PC-3 (cell line): Measurements from ENCODE around the gene DNM3.

Experiments used
- CTCF ChIP-seq: fragments of 300-600 bp; sonication (generic); conservative IDR thresholded peaks from 2 replicates; pipeline ENCODE4 v1.5.1; 2017; ENCODE audit warnings: antibody characterized with exemption, low read depth, mild to moderate bottlenecking, low read length
- EZH2phosphoT487 ChIP-seq: fragments of 300-600 bp; sonication (generic); IDR thresholded peaks from 2 replicates; pipeline ENCODE4 v1.6.1; 2018; ENCODE audit warnings: mild to moderate bottlenecking, antibody characterized with exemption, low read length, borderline replicate concordance

GRCh38 chr1:172018727-172019311, 177.5 kb downstream of the DNM3 start:
- TF ChIP-seq CTCF (no peak), EZH2phosphoT487 (no peak)
